ENCODE data around the gene PXDC1. TPM values are rescaled to one million over a fixed set of nuclear protein-coding genes. Genes with fewer than 3 reads are reported as not detected.

The PXDC1 gene
- total RNA-seq, 1 experiment from 2014 or later, result 6.3 TPM

GRCh38 chr6:3738381-3739131, 13.0 kb downstream of the PXDC1 start:
- ChIA-PET POLR2A (no interaction called here), CTCF (interaction anchor here (1.2 kb wide), 1 partner anchor 194 kb away, joined by 6 read pairs; no protein-coding TSS in a partner anchor), RAD21 (ENCODE audit: low non-redundant PET in 1 of 2, low total read pairs in 2 of 2, uncharacterized antibody in 2 of 2, unreplicated experiment in 2 of 2) (no interaction called here)
- H3K9me2 ChIP-seq (ENCODE audit: insufficient read depth), result no peaks in the 10 kb centered on the region
- H3K4me2 ChIP-seq (ENCODE audit: low read length), result no peak overlapping the region
- H3K9ac ChIP-seq (ENCODE audit: low read length), result no peak overlapping the region
- H2AFZ ChIP-seq (ENCODE audit: low read depth, low read length, poor library complexity, severe bottlenecking), result no peak overlapping the region
- intact Hi-C loops (cut with micrococcal nuclease), result loop anchor here (10.0 kb wide), 1 partner anchor 614 kb away; no protein-coding TSS in a partner anchor
- no peak overlapping the region for H3K4me3 ChIP-seq (replicated peaks in 1 of 2; ENCODE audit: low read depth in 1 of 2, low read length in 2 of 2)
- DNase-seq (ENCODE audit: low read depth, low spot score) (no peak), ATAC-seq (no peak)
- BruUV-seq (replicated peaks), result no TSS peak
- H3K79me2 ChIP-seq (ENCODE audit: insufficient read depth, low read length), result no peaks in the 10 kb centered on the region
- TF ChIP-seq SIN3A (IDR thresholded peaks at IDR 0.05; ENCODE audit: low read depth), result no peak
- TF ChIP-seq EZH2phosphoT487 (IDR thresholded peaks at IDR 0.05; ENCODE audit: borderline replicate concordance), result no peak
- TF ChIP-seq MAX (IDR thresholded peaks at IDR 0.05), result no peak
- TF ChIP-seq POLR2AphosphoS5 (IDR thresholded peaks at IDR 0.05; ENCODE audit: low read depth, low read length), result no peak
- TF ChIP-seq ELF1 (IDR thresholded peaks at IDR 0.05; ENCODE audit: borderline replicate concordance, low read depth), result no peak
- TF ChIP-seq POLR2A (IDR thresholded peaks at IDR 0.05; ENCODE audit: borderline replicate concordance, extremely low read depth, insufficient read depth, insufficient read length), result no peak
- TF ChIP-seq CBX3 (IDR thresholded peaks at IDR 0.05; ENCODE audit: low read depth), result no peak
- no peak for TF ChIP-seq SRF (IDR thresholded peaks at IDR 0.05; ENCODE audit: low read depth)
- TF ChIP-seq CEBPB (IDR thresholded peaks at IDR 0.05; ENCODE audit: low read depth), result no peak
- TF ChIP-seq ZFX (IDR thresholded peaks at IDR 0.05), result no peak
- no peak for TF ChIP-seq EGR1 (IDR thresholded peaks at IDR 0.05; ENCODE audit: low read depth)
- TF ChIP-seq SP1 (IDR thresholded peaks at IDR 0.05; ENCODE audit: low read depth), result no peak
- TF ChIP-seq FOSL1 (IDR thresholded peaks at IDR 0.05; ENCODE audit: low read depth), result no peak
- no peaks in the 10 kb centered on the region for H4K20me1 ChIP-seq (ENCODE audit: insufficient read depth)
- peaks cover 0 to 7% of the 10 kb centered on the region in 2 experiments; a peak in 3 of 4 replicates for H3K36me3 ChIP-seq (ENCODE audit: control insufficient read depth in 1 of 2, insufficient read depth in 2 of 2, low read length in 2 of 2)
- H3K27ac ChIP-seq (ENCODE audit: low read depth, low read length), result no peak overlapping the region
- H3K4me1 ChIP-seq (ENCODE audit: control insufficient read depth in 1 of 2, insufficient read depth in 2 of 2, low read length in 2 of 2), result peaks cover 0 to 10% of the 10 kb centered on the region in 2 experiments; a peak in 2 of 4 replicates
- H3K9me3 ChIP-seq (ENCODE audit: control insufficient read depth in 1 of 2, insufficient read depth in 1 of 2, low read depth in 1 of 2, low read length in 2 of 2), result peaks cover 5% of the 10 kb centered on the region in 2 experiments; a peak in 2 of 4 replicates
- H3K27me3 ChIP-seq (ENCODE audit: insufficient read depth, low read length), result no peaks in the 10 kb centered on the region
